Fibroblast of mammary gland (primary cell): ENCODE results near the gene DPEP3.

ENCODE experiments used
- DNase-seq: peaks from one replicate; pipeline ENCODE4 v3.0.0-alpha.2; 2010; ENCODE audit warnings: low read depth
- H3K4me3 ChIP-seq: 2 replicates; pipeline ENCODE4 v1.5.1; 2011; ENCODE audit warnings: low read depth, mild to moderate bottlenecking, low read length, moderate library complexity; ENCODE audit not compliant: control insufficient read depth
- CTCF ChIP-seq: conservative IDR thresholded peaks from 2 replicates; pipeline ENCODE4 v1.5.1; 2011; ENCODE audit warnings: low read depth, low read length, inconsistent platforms; ENCODE audit not compliant: control insufficient read depth, insufficient read depth

The DPEP3 gene

GRCh38 chr16:67992661-67993206 lies 12.4 kb upstream of the DPEP3 start:
- no peak for DNase-seq
- H3K4me3 ChIP-seq: no peak overlapping the region
- no peak for TF ChIP-seq CTCF

GRCh38 chr16:67990018-67990386 lies 9.7 kb upstream of the DPEP3 start:
- DNase-seq: no peak
- H3K4me3 ChIP-seq: no peak overlapping the region
- TF ChIP-seq CTCF: no peak

GRCh38 chr16:67989322-67990017 lies 9.2 kb upstream of the DPEP3 start:
- no peak for DNase-seq
- no peak for TF ChIP-seq CTCF
- H3K4me3 ChIP-seq: no peak overlapping the region

- no peak for DNase-seq
- no peak for TF ChIP-seq CTCF
- H3K4me3 ChIP-seq: no peak overlapping the region
Observed at GRCh38 chr16:67988675-67989074, 8.4 kb upstream of the DPEP3 start.

GRCh38 chr16:67987460-67988160 lies 7.3 kb upstream of the DPEP3 start:
- no peak for DNase-seq
- H3K4me3 ChIP-seq: no peak overlapping the region
- TF ChIP-seq CTCF: no peak

- H3K4me3 ChIP-seq: no peak overlapping the region
- TF ChIP-seq CTCF: no peak
- no peak for DNase-seq
Observed at GRCh38 chr16:67986949-67987348, 6.7 kb upstream of the DPEP3 start.
